Activated CD4-positive, CD25-positive, alpha-beta regulatory T cell treated with anti-CD3 and anti-CD28 coated beads, Interleukin-2, amount 50 U/mL, for 72 hours (primary cell): ENCODE measurements around the gene CRAMP1.

Experiments
- DNase-seq: peaks from one replicate; pipeline ENCODE4 v3.0.0; 2021

Gene CRAMP1

GRCh38 chr16:1634541-1634940 is 22.4 kb downstream of the CRAMP1 start:
- DNase-seq: no peak

- DNase-seq: no peak
Observed at GRCh38 chr16:1635070-1635469, 22.9 kb downstream of the CRAMP1 start.

- no peak for DNase-seq
Observed at GRCh38 chr16:1637526-1637925, 25.4 kb downstream of the CRAMP1 start.

GRCh38 chr16:1638757-1639156 is 26.6 kb downstream of the CRAMP1 start:
- no peak for DNase-seq

GRCh38 chr16:1639282-1639681 is 27.1 kb downstream of the CRAMP1 start:
- no peak for DNase-seq

GRCh38 chr16:1639860-1640259 is 27.7 kb downstream of the CRAMP1 start:
- DNase-seq: no peak

GRCh38 chr16:1640261-1640941 is 28.2 kb downstream of the CRAMP1 start:
- DNase-seq: no peak

- no peak for DNase-seq
Observed at GRCh38 chr16:1641261-1641660, 29.1 kb downstream of the CRAMP1 start.

GRCh38 chr16:1642148-1642547 is 30.0 kb downstream of the CRAMP1 start:
- DNase-seq: no peak

GRCh38 chr16:1642753-1643152 is 30.6 kb downstream of the CRAMP1 start:
- DNase-seq: no peak

GRCh38 chr16:1643521-1643920 is 31.4 kb downstream of the CRAMP1 start:
- no peak for DNase-seq

- DNase-seq: peak; percentile 37
Observed at GRCh38 chr16:1645914-1646525, 33.9 kb downstream of the CRAMP1 start.

- DNase-seq: no peak
Observed at GRCh38 chr16:1647856-1648255, 35.7 kb downstream of the CRAMP1 start.

- DNase-seq: no peak
Observed at GRCh38 chr16:1650131-1650530, 38.0 kb downstream of the CRAMP1 start.

GRCh38 chr16:1651094-1651973 is 39.2 kb downstream of the CRAMP1 start:
- DNase-seq: no peak

GRCh38 chr16:1651974-1652312 is 39.8 kb downstream of the CRAMP1 start:
- no peak for DNase-seq

- DNase-seq: no peak
Observed at GRCh38 chr16:1653023-1653422, 40.9 kb downstream of the CRAMP1 start.

- DNase-seq: no peak
Observed at GRCh38 chr16:1654505-1655268, 42.5 kb downstream of the CRAMP1 start.

GRCh38 chr16:1655269-1655807 is 43.2 kb downstream of the CRAMP1 start:
- no peak for DNase-seq

GRCh38 chr16:1655909-1656807 is 44.0 kb downstream of the CRAMP1 start:
- no peak for DNase-seq

- no peak for DNase-seq
Observed at GRCh38 chr16:1656808-1657617, 44.9 kb downstream of the CRAMP1 start.
